WTC11 (cell line): ENCODE results near the gene MRPL14. TPM values are rescaled to one million over a fixed set of nuclear protein-coding genes. Genes with fewer than 3 reads are reported as not detected.

ENCODE experiments used
- ATAC-seq: fragments of 200-7000 bp; cut with Tn5 transposase; 2 replicates; pipeline ENCODE4 v1.10.0; 2021; ENCODE audit warnings: mild to moderate bottlenecking, moderate library complexity
- CTCF ChIA-PET: fragments of 300-600 bp; sonication (Branson Sonifier 250); formaldehyde crosslinking; loops from one replicate; lab custom pipeline; 2021; ENCODE audit warnings: antibody characterized with exemption; lab: Charles Lee
- POLR2A ChIA-PET: fragments of 350-600 bp; sonication (Branson Sonifier 250); formaldehyde crosslinking; loops from one replicate; lab custom pipeline; 2021; ENCODE audit warnings: antibody characterized with exemption; lab: Charles Lee
- DNase-seq: peaks from one replicate; pipeline ENCODE4 v3.0.0; 2021; ENCODE audit warnings: low spot score
- H3K27ac Mint-ChIP-seq: 2 replicates; pipeline ENCODE4 v1.8.0; 2021; ENCODE audit warnings: mixed read lengths
- H3K27me3 Mint-ChIP-seq: 2 replicates; pipeline ENCODE4 v1.8.0; 2021; ENCODE audit warnings: low read depth, mild to moderate bottlenecking, moderate library complexity, mixed read lengths
- H3K36me3 Mint-ChIP-seq: 2 replicates; pipeline ENCODE4 v1.8.0; 2021; ENCODE audit warnings: mixed read lengths
- H3K4me1 Mint-ChIP-seq: 2 replicates; pipeline ENCODE4 v1.8.0; 2022; ENCODE audit warnings: mixed read lengths
- H3K4me3 Mint-ChIP-seq: 2 replicates; pipeline ENCODE4 v1.8.0; 2021; ENCODE audit warnings: mild to moderate bottlenecking, moderate library complexity, mixed read lengths
- H3K9me3 Mint-ChIP-seq: 2 replicates; pipeline ENCODE4 v1.8.0; 2021; ENCODE audit warnings: mixed read lengths
- ATF6 ChIP-seq: sonication (generic); formaldehyde crosslinking; IDR thresholded peaks from 2 replicates; pipeline ENCODE4 v1.8.1; 2023; ENCODE audit warnings: mild to moderate bottlenecking, missing genetic modification reagents
- CBFB ChIP-seq: sonication (generic); formaldehyde crosslinking; IDR thresholded peaks from 2 replicates; pipeline ENCODE4 v1.8.1; 2022; ENCODE audit warnings: mild to moderate bottlenecking, low read depth, missing genetic modification reagents
- CREB1 ChIP-seq: sonication (generic); formaldehyde crosslinking; IDR thresholded peaks from 2 replicates; pipeline ENCODE4 v1.8.0; 2023; ENCODE audit warnings: mild to moderate bottlenecking, missing genetic modification reagents
- EMX1 ChIP-seq: fragments of 250-450 bp; sonication (Bioruptor Pico); IDR thresholded peaks from 2 replicates; pipeline ENCODE4 v1.8.0; 2021; ENCODE audit warnings: mild to moderate bottlenecking
- FOXP1 ChIP-seq: sonication (generic); formaldehyde crosslinking; IDR thresholded peaks from 2 replicates; pipeline ENCODE4 v1.8.0; 2022; ENCODE audit warnings: missing genetic modification reagents, mild to moderate bottlenecking, moderate library complexity, borderline replicate concordance
- GTF2I ChIP-seq: fragments of 250-450 bp; sonication (Bioruptor Pico); conservative IDR thresholded peaks from 2 replicates; pipeline ENCODE4 v1.4.0; 2021; ENCODE audit warnings: mild to moderate bottlenecking
- JAZF1 ChIP-seq: fragments of 250-450 bp; sonication (Bioruptor Pico); IDR thresholded peaks from 2 replicates; pipeline ENCODE4 v1.9.0; 2021; ENCODE audit warnings: moderate library complexity, mild to moderate bottlenecking, inconsistent platforms
- NFATC4 ChIP-seq: fragments of 250-450 bp; sonication (Bioruptor Pico); IDR thresholded peaks from 2 replicates; pipeline ENCODE4 v1.9.0; 2021; ENCODE audit warnings: mild to moderate bottlenecking
- NFE2L1 ChIP-seq: sonication (generic); formaldehyde crosslinking; IDR thresholded peaks from 2 replicates; pipeline ENCODE4 v1.8.1; 2023; ENCODE audit warnings: missing genetic modification reagents
- NR2C2 ChIP-seq: sonication (generic); formaldehyde crosslinking; IDR thresholded peaks from 2 replicates; pipeline ENCODE4 v1.8.0; 2022; ENCODE audit warnings: mild to moderate bottlenecking, missing genetic modification reagents
- ZMAT4 ChIP-seq: fragments of 250-450 bp; sonication (Bioruptor Pico); IDR thresholded peaks from 2 replicates; pipeline ENCODE4 v1.9.0; 2021; ENCODE audit warnings: mild to moderate bottlenecking
- ZNF121 ChIP-seq: sonication (generic); formaldehyde crosslinking; IDR thresholded peaks from 2 replicates; pipeline ENCODE4 v1.8.0; 2023; ENCODE audit warnings: missing genetic modification reagents
- ZNF423 ChIP-seq: fragments of 250-450 bp; sonication (Bioruptor Pico); IDR thresholded peaks from 2 replicates; pipeline ENCODE4 v2.1.2; 2022; ENCODE audit warnings: mild to moderate bottlenecking, moderate library complexity
- total RNA-seq: library from RNA; stranded (reverse); gene quantifications from 3 replicates; pipeline ENCODE4 v1.2.3, GENCODE V29; 2021
- TF ChIP-seq, protein P1 (sequence below): fragments of 250-450 bp; sonication (Bioruptor Pico); IDR thresholded peaks from 2 replicates; pipeline ENCODE4 v1.9.0; 2021; ENCODE audit warnings: mild to moderate bottlenecking, borderline replicate concordance
- TF ChIP-seq, protein P2 (sequence below): sonication (generic); formaldehyde crosslinking; IDR thresholded peaks from 2 replicates; pipeline ENCODE4 v1.8.1; 2022; ENCODE audit warnings: mild to moderate bottlenecking, missing genetic modification reagents, moderate library complexity, borderline replicate concordance
- TF ChIP-seq, protein P3 (sequence below): fragments of 250-450 bp; sonication (Bioruptor Pico); conservative IDR thresholded peaks from 2 replicates; pipeline ENCODE4 v1.9.0; 2021; ENCODE audit warnings: mild to moderate bottlenecking
- TF ChIP-seq, protein P4 (sequence below): sonication (generic); formaldehyde crosslinking; conservative IDR thresholded peaks from 2 replicates; pipeline ENCODE4 v1.8.1; 2023; ENCODE audit warnings: mild to moderate bottlenecking, low read depth, missing genetic modification reagents, moderate library complexity

MRPL14 gene
- total RNA-seq, 1 experiment from 2014 or later = 74.2 TPM

GRCh38 chr6:44143731-44144130 lies 16.5 kb upstream of the MRPL14 start (continued):
- no peak for TF ChIP-seq ATF6 (CRISPR knock-in tag)
- no peak for TF ChIP-seq ZNF121 (CRISPR knock-in tag)
- TF ChIP-seq ZMAT4 = no peak
- TF ChIP-seq, protein P1, sequence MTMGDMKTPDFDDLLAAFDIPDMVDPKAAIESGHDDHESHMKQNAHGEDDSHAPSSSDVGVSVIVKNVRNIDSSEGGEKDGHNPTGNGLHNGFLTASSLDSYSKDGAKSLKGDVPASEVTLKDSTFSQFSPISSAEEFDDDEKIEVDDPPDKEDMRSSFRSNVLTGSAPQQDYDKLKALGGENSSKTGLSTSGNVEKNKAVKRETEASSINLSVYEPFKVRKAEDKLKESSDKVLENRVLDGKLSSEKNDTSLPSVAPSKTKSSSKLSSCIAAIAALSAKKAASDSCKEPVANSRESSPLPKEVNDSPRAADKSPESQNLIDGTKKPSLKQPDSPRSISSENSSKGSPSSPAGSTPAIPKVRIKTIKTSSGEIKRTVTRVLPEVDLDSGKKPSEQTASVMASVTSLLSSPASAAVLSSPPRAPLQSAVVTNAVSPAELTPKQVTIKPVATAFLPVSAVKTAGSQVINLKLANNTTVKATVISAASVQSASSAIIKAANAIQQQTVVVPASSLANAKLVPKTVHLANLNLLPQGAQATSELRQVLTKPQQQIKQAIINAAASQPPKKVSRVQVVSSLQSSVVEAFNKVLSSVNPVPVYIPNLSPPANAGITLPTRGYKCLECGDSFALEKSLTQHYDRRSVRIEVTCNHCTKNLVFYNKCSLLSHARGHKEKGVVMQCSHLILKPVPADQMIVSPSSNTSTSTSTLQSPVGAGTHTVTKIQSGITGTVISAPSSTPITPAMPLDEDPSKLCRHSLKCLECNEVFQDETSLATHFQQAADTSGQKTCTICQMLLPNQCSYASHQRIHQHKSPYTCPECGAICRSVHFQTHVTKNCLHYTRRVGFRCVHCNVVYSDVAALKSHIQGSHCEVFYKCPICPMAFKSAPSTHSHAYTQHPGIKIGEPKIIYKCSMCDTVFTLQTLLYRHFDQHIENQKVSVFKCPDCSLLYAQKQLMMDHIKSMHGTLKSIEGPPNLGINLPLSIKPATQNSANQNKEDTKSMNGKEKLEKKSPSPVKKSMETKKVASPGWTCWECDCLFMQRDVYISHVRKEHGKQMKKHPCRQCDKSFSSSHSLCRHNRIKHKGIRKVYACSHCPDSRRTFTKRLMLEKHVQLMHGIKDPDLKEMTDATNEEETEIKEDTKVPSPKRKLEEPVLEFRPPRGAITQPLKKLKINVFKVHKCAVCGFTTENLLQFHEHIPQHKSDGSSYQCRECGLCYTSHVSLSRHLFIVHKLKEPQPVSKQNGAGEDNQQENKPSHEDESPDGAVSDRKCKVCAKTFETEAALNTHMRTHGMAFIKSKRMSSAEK = no peak

DNA sequence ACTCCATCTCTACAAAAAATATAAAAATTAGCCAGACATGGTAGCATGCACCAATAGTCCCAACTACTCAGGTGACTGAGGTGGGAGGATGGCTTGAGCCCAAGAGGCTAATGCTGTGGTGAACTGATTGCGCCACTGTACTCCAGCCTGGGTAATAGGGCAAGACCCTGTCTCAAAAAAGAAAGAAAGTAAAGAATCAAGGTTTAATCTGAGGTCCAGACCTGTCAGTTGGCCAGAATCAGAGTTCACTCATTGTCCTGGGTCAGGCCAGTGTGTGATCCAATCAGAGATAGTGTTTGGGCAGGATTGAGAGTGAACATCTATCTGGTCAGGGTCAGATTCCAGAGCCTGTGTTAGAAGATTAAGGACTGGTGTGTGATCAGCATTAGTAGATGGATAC lies 15.6 kb upstream of the MRPL14 start:
- CTCF ChIA-PET = no interaction called here
- no peak for DNase-seq
- no peak for ATAC-seq
- Mint-ChIP-seq H3K27me3 (no peaks in the 10 kb centered on the region), H3K4me1 (peaks cover 7% of the 10 kb centered on the region), H3K27ac (no peak overlapping the region), H3K4me3 (no peak overlapping the region), H3K9me3 (no peaks in the 10 kb centered on the region), H3K36me3 (peaks cover 50% of the 10 kb centered on the region)
- POLR2A ChIA-PET = no interaction called here
- TF ChIP-seq NFATC4 (CRISPR knock-in tag) = no peak
- no peak for TF ChIP-seq ZNF423 (CRISPR knock-in tag)
- TF ChIP-seq, protein P2, sequence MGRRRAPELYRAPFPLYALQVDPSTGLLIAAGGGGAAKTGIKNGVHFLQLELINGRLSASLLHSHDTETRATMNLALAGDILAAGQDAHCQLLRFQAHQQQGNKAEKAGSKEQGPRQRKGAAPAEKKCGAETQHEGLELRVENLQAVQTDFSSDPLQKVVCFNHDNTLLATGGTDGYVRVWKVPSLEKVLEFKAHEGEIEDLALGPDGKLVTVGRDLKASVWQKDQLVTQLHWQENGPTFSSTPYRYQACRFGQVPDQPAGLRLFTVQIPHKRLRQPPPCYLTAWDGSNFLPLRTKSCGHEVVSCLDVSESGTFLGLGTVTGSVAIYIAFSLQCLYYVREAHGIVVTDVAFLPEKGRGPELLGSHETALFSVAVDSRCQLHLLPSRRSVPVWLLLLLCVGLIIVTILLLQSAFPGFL (CRISPR knock-in tag) = no peak
- TF ChIP-seq, protein P3, sequence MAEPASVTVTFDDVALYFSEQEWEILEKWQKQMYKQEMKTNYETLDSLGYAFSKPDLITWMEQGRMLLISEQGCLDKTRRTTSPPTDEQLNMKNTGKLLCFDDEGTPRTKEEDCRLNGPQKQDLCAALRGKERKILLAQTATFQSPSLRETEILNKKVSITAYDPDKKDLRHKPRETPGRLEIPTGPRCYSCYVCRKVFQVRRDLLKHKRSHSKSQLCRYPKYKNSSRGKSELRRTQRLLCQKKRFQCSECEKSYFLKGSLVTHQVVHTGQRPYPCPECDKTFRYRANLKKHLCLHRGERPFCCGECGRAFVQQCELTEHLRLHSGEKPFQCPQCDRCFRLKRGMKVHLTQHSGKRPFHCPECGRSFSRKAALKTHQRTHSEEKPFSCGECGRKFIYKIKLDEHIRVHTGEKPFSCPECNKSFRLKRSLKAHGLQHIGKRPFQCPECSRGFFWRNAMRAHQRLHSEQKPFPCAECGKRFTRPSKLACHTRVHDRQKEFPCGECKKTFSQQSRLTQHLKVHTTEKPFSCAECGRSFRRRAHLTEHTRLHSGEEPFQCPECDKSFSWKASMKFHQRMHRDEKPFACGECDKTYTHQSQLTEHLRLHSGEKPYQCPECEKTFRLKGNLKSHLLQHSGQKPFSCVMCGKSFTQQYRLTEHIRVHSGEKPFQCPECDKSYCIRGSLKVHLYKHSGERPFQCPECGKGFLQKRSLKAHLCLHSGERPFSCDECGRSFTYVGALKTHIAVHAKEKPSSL (CRISPR knock-in tag) = no peak
- TF ChIP-seq, protein P1 = no peak
- TF ChIP-seq NFE2L1 (CRISPR knock-in tag) = no peak
- TF ChIP-seq, protein P4, sequence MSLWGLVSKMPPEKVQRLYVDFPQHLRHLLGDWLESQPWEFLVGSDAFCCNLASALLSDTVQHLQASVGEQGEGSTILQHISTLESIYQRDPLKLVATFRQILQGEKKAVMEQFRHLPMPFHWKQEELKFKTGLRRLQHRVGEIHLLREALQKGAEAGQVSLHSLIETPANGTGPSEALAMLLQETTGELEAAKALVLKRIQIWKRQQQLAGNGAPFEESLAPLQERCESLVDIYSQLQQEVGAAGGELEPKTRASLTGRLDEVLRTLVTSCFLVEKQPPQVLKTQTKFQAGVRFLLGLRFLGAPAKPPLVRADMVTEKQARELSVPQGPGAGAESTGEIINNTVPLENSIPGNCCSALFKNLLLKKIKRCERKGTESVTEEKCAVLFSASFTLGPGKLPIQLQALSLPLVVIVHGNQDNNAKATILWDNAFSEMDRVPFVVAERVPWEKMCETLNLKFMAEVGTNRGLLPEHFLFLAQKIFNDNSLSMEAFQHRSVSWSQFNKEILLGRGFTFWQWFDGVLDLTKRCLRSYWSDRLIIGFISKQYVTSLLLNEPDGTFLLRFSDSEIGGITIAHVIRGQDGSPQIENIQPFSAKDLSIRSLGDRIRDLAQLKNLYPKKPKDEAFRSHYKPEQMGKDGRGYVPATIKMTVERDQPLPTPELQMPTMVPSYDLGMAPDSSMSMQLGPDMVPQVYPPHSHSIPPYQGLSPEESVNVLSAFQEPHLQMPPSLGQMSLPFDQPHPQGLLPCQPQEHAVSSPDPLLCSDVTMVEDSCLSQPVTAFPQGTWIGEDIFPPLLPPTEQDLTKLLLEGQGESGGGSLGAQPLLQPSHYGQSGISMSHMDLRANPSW (CRISPR knock-in tag) = no peak
- no peak for TF ChIP-seq CBFB
- no peak for TF ChIP-seq NR2C2 (CRISPR knock-in tag)
- TF ChIP-seq GTF2I (CRISPR knock-in tag) = no peak
- TF ChIP-seq CREB1 = no peak
- no peak for TF ChIP-seq EMX1
- no peak for TF ChIP-seq JAZF1 (CRISPR knock-in tag)
- no peak for TF ChIP-seq ZNF121 (CRISPR knock-in tag)
- no peak for TF ChIP-seq FOXP1 (CRISPR knock-in tag)
